H7 (cell line): ENCODE measurements around the gene IL17RD. TPM values are rescaled to one million over a fixed set of nuclear protein-coding genes. Genes with fewer than 3 reads are reported as not detected.

ENCODE experiments used
- DNase-seq: peaks from one replicate; pipeline ENCODE4 v3.0.0; 2012
- H3K27me3 ChIP-seq: 2 replicates; pipeline ENCODE4 v1.6.0; 2011; ENCODE audit warnings: mild to moderate bottlenecking, low read length; ENCODE audit not compliant: control insufficient read depth, insufficient read depth
- H3K36me3 ChIP-seq: replicated peaks from 2 replicates; pipeline ENCODE4 v1.5.1; 2011; ENCODE audit warnings: low read length; ENCODE audit not compliant: control insufficient read depth, insufficient read depth
- H3K4me3 ChIP-seq: 2 replicates; pipeline ENCODE4 v1.5.1; 2011; ENCODE audit warnings: low read depth, mild to moderate bottlenecking, control low read depth, low read length, moderate library complexity; ENCODE audit not compliant: insufficient read depth
- total RNA-seq: library from RNA; depleted of rRNA; stranded (reverse); fragments of >200 nt; shearing (Covaris generic); gene quantifications from 2 replicates; pipeline ENCODE4 v1.2.3, GENCODE V29; 2014

Gene IL17RD
- total RNA-seq, 1 experiment from 2014 or later = 33.4 TPM

- H3K36me3 ChIP-seq = no peaks in the 10 kb centered on the region
- no peak overlapping the region for H3K4me3 ChIP-seq
- DNase-seq = no peak
- no peaks in the 10 kb centered on the region for H3K27me3 ChIP-seq
Observed at GRCh38 chr3:57064572-57064971, 100.6 kb downstream of the IL17RD start.

GRCh38 chr3:57064001-57064400 lies 101.2 kb downstream of the IL17RD start:
- Histone ChIP-seq H3K4me3 (no peak overlapping the region), H3K36me3 (no peaks in the 10 kb centered on the region), H3K27me3 (no peaks in the 10 kb centered on the region)
- no peak for DNase-seq

- DNase-seq = no peak
- no peaks in the 10 kb centered on the region for H3K36me3 ChIP-seq
- no peaks in the 10 kb centered on the region for H3K27me3 ChIP-seq
- H3K4me3 ChIP-seq = no peak overlapping the region
Observed at GRCh38 chr3:57063032-57063431, 102.1 kb downstream of the IL17RD start.

GRCh38 chr3:57062101-57062631 lies 103.0 kb downstream of the IL17RD start:
- peak; percentile 53 for DNase-seq
- no peak overlapping the region for H3K4me3 ChIP-seq
- H3K27me3 ChIP-seq = no peaks in the 10 kb centered on the region
- H3K36me3 ChIP-seq = no peaks in the 10 kb centered on the region

GRCh38 chr3:57061556-57061955 lies 103.6 kb downstream of the IL17RD start:
- no peaks in the 10 kb centered on the region for H3K27me3 ChIP-seq
- DNase-seq = no peak

GRCh38 chr3:57060089-57060821 lies 104.9 kb downstream of the IL17RD start, which contains the start of gene SPATA12:
Gene SPATA12, plus strand, starts transcription at chr3:57060664. Its CDS starts 13,031 bp downstream, at chr3:57073695.
- peak; percentile 90 for DNase-seq
- Histone ChIP-seq H3K27me3 (no peaks in the 10 kb centered on the region), H3K4me3 (no peak within 1 kb of the TSS), H3K36me3 (no peaks in the 10 kb centered on the region)

More at GRCh38 chr3:57061556-57061955, 103.6 kb downstream of the IL17RD start:
- no peaks in the 10 kb centered on the region for H3K36me3 ChIP-seq
- no peak overlapping the region for H3K4me3 ChIP-seq

GRCh38 chr3:57059411-57059810 lies 105.7 kb downstream of the IL17RD start:
- no peak for DNase-seq
- H3K36me3 ChIP-seq = no peaks in the 10 kb centered on the region
- H3K27me3 ChIP-seq = no peaks in the 10 kb centered on the region
- H3K4me3 ChIP-seq = no peak overlapping the region

GRCh38 chr3:57057351-57057750 lies 107.8 kb downstream of the IL17RD start:
- H3K36me3 ChIP-seq = no peaks in the 10 kb centered on the region
- no peak for DNase-seq
- no peaks in the 10 kb centered on the region for H3K27me3 ChIP-seq
- H3K4me3 ChIP-seq = no peak overlapping the region

GRCh38 chr3:57053122-57053521 lies 112.0 kb downstream of the IL17RD start:
- H3K27me3 ChIP-seq = no peaks in the 10 kb centered on the region
- no peaks in the 10 kb centered on the region for H3K36me3 ChIP-seq
- H3K4me3 ChIP-seq = no peak overlapping the region
- no peak for DNase-seq

GRCh38 chr3:57052662-57053061 lies 112.5 kb downstream of the IL17RD start:
- no peak overlapping the region for H3K4me3 ChIP-seq
- no peak for DNase-seq
- H3K27me3 ChIP-seq = no peaks in the 10 kb centered on the region
- H3K36me3 ChIP-seq = no peaks in the 10 kb centered on the region

GRCh38 chr3:57048728-57049127 lies 116.4 kb downstream of the IL17RD start:
- Histone ChIP-seq H3K36me3 (no peaks in the 10 kb centered on the region), H3K4me3 (no peak overlapping the region), H3K27me3 (no peaks in the 10 kb centered on the region)
- no peak for DNase-seq

- H3K36me3 ChIP-seq = no peaks in the 10 kb centered on the region
- H3K27me3 ChIP-seq = no peaks in the 10 kb centered on the region
- DNase-seq = no peak
- no peak overlapping the region for H3K4me3 ChIP-seq
Observed at GRCh38 chr3:57048052-57048671, 117.0 kb downstream of the IL17RD start.

- no peak for DNase-seq
- Histone ChIP-seq H3K4me3 (no peak overlapping the region), H3K27me3 (no peaks in the 10 kb centered on the region), H3K36me3 (no peaks in the 10 kb centered on the region)
Observed at GRCh38 chr3:57046101-57046765, 118.9 kb downstream of the IL17RD start.

- DNase-seq = no peak
- Histone ChIP-seq H3K4me3 (no peak overlapping the region), H3K27me3 (no peaks in the 10 kb centered on the region), H3K36me3 (no peaks in the 10 kb centered on the region)
Observed at GRCh38 chr3:57043518-57043917, 121.6 kb downstream of the IL17RD start.

- Histone ChIP-seq H3K27me3 (no peaks in the 10 kb centered on the region), H3K4me3 (no peak overlapping the region), H3K36me3 (no peaks in the 10 kb centered on the region)
- DNase-seq = no peak
Observed at GRCh38 chr3:57041674-57042073, 123.5 kb downstream of the IL17RD start.
